Endothelial cell of umbilical vein (primary cell): ENCODE results near the gene CA11. TPM values are rescaled to one million over a fixed set of nuclear protein-coding genes. Genes with fewer than 3 reads are reported as not detected.

Experiments
- BruUV-seq: library from RNA; stranded (reverse); fragments of 400-500 nt; replicated peaks from 2 replicates; lab custom pipeline; 2021; lab: Mats Ljungman, UMichigan
- CTCF ChIA-PET: fragments of 300-600, 350-600 bp; sonication (Branson Sonifier 250); formaldehyde crosslinking; loops from one replicate; lab custom pipeline; 2021; ENCODE audit warnings: antibody characterized with exemption, inconsistent platforms; lab: Charles Lee
- POLR2A ChIA-PET: fragments of 300-600, 350-600 bp; sonication (Branson Sonifier 250); formaldehyde crosslinking; loops from one replicate; lab custom pipeline; 2021; ENCODE audit warnings: antibody characterized with exemption, inconsistent platforms; lab: Charles Lee
- DNase-seq: peaks from one replicate; pipeline ENCODE4 v3.0.0-alpha.2; 2011; ENCODE audit warnings: low read depth, low spot score
- FAIRE-seq: peaks from 2 replicates; lab custom pipeline; 2011; peaks lifted over from hg19 to GRCh38; lab: Jason Lieb, UNC
- H2AFZ ChIP-seq: 2 replicates; pipeline ENCODE4 v1.6.0; 2012; ENCODE audit warnings: low read depth, low read length, control low read depth, inconsistent platforms
- H3K27ac ChIP-seq: 2 replicates; pipeline ENCODE4 v1.5.1; 2011; ENCODE audit warnings: low read depth, mild to moderate bottlenecking, control low read depth, low read length, moderate library complexity; ENCODE audit not compliant: insufficient read depth
- H3K27me3 ChIP-seq, 2 experiments: 2 replicates each; pipeline versions ENCODE4 v1.6.0 to v1.6.1; 2011; ENCODE audit warnings: low read length in 2 of 2, mixed read lengths in 1 of 2; ENCODE audit not compliant: control insufficient read depth in 2 of 2, insufficient read depth in 2 of 2
- H3K36me3 ChIP-seq, 2 experiments: 2 replicates in 1 of 2; 3 replicates in 1 of 2; pipeline ENCODE4 v1.5.1; 2011; ENCODE audit warnings: low read length in 2 of 2, mild to moderate bottlenecking in 1 of 2, moderate library complexity in 1 of 2; ENCODE audit not compliant: control insufficient read depth in 2 of 2, insufficient read depth in 2 of 2; ENCODE audit errors: extremely low read depth in 1 of 2
- H3K4me1 ChIP-seq: 3 replicates; pipeline ENCODE4 v1.5.1; 2011; ENCODE audit warnings: mild to moderate bottlenecking, low read length; ENCODE audit not compliant: control insufficient read depth, insufficient read depth; ENCODE audit errors: extremely low read depth
- H3K4me2 ChIP-seq: 2 replicates; pipeline ENCODE4 v1.6.1; 2011; ENCODE audit warnings: low read length, control low read depth, mixed read lengths; ENCODE audit not compliant: insufficient read depth
- H3K4me3 ChIP-seq, 3 experiments: fragments of 200-600 bp in 1 of 3; sonication (generic), shearing (Covaris generic) in 1 of 3; replicated peaks in 1 of 3; 2 replicates each; pipeline ENCODE4 v1.5.1; 2011 to 2016; ENCODE audit warnings: control low read depth in 3 of 3, low read length in 3 of 3, mild to moderate bottlenecking in 2 of 3, inconsistent platforms in 1 of 3, low read depth in 1 of 3, moderate library complexity in 1 of 3; ENCODE audit not compliant: insufficient read depth in 1 of 3
- H3K79me2 ChIP-seq: 2 replicates; pipeline ENCODE4 v1.6.0; 2012; ENCODE audit warnings: low read length, inconsistent platforms; ENCODE audit not compliant: control insufficient read depth, insufficient read depth
- H3K9ac ChIP-seq: replicated peaks from 2 replicates; pipeline ENCODE3; 2011; ENCODE audit warnings: low read length, control low read depth; ENCODE audit not compliant: insufficient read depth; ENCODE audit errors: extremely low read depth
- H3K9me1 ChIP-seq: replicated peaks from 3 replicates; pipeline ENCODE4 v1.6.0; 2011; ENCODE audit warnings: mild to moderate bottlenecking, low read length; ENCODE audit not compliant: control insufficient read depth, insufficient read depth; ENCODE audit errors: extremely low read depth
- H3K9me3 ChIP-seq: replicated peaks from 2 replicates; pipeline ENCODE4 v1.5.1; 2012; ENCODE audit warnings: low read length, inconsistent platforms; ENCODE audit not compliant: control insufficient read depth, insufficient read depth
- H4K20me1 ChIP-seq: replicated peaks from 2 replicates; pipeline ENCODE3; 2011; ENCODE audit warnings: mild to moderate bottlenecking, low read length; ENCODE audit not compliant: control insufficient read depth, insufficient read depth; ENCODE audit errors: extremely low read depth
- CTCF ChIP-seq, 2 donors: IDR thresholded peaks; 1 replicate in 1 of 2; 2 replicates in 1 of 2; pipeline ENCODE4 v1.5.1; 2011; ENCODE audit warnings: low read length in 2 of 2, mild to moderate bottlenecking in 2 of 2, moderate library complexity in 2 of 2, control low read depth in 1 of 2, inconsistent platforms in 1 of 2, low read depth in 1 of 2; ENCODE audit not compliant: insufficient read depth in 1 of 2; ENCODE audit errors: extremely low read depth in 1 of 2
- GATA2 ChIP-seq: IDR thresholded peaks from 2 replicates; pipeline ENCODE4 v1.7.0; 2011; ENCODE audit warnings: low read depth, mild to moderate bottlenecking, moderate library complexity, mixed read lengths, low read length; ENCODE audit not compliant: insufficient read length, insufficient read depth
- dilution Hi-C: fragments of 300-500 bp; cut with MboI; formaldehyde crosslinking; loops from one replicate; pipeline ENCODE4 v1.15.0; 2019; ENCODE audit warnings: low sequenced_read_pairs; ENCODE audit not compliant: extremely low pct_ligation_motif_present
- intact Hi-C: fragments of 100-400 bp; cut with micrococcal nuclease; formaldehyde crosslinking; loops from one replicate; pipeline ENCODE4 v1.10.0; 2022
- polyA plus RNA-seq, 4 experiments: library from polyadenylated mRNA; depleted of rRNA in 3 of 4; stranded (reverse) in 3 of 4; unstranded in 1 of 4; fragments of >200 nt; gene quantifications; 2 replicates each; pipeline versions ENCODE4 v1.2.1 to v1.2.3, GENCODE V29; 2011 to 2012; ENCODE audit warnings: missing spikeins in 1 of 4
- total RNA-seq: library from RNA; stranded (reverse); gene quantifications from 2 replicates; pipeline ENCODE4 v1.2.3, GENCODE V29; 2021

Gene CA11
- total and polyA plus RNA-seq, 2 donors (not counting 3 experiments of a cell fraction or from before 2014, with no cell fraction given): 2.8 to 4.7 TPM

- Histone ChIP-seq H3K36me3 (no peaks in the 10 kb centered on the region), H3K4me1 (no peaks in the 10 kb centered on the region), H3K9ac (no peak overlapping the region), H3K9me1 (no peaks in the 10 kb centered on the region), H3K27ac (no peak overlapping the region), H3K4me3 (no peak overlapping the region), H3K27me3 (no peaks in the 10 kb centered on the region), H4K20me1 (no peaks in the 10 kb centered on the region), H2AFZ (peak overlapping the region; percentile 41), H3K9me3 (no peaks in the 10 kb centered on the region), H3K79me2 (no peaks in the 10 kb centered on the region), H3K4me2 (no peak overlapping the region)
- DNase-seq (peak; percentile 88), FAIRE-seq (peak; percentile 95)
- ChIA-PET POLR2A (interaction anchor here (1.2 kb wide), 1 partner anchor 50 kb away, joined by 3 read pairs; no protein-coding TSS in a partner anchor), CTCF (interaction anchor here (0.6 to 3.6 kb wide), 30 partner anchors 9 to 296 kb away, joined by 3 to 54 read pairs (median 6); partner anchors contain the start of genes CA11, FUT2, HSD17B14 and IZUMO1)
- no TSS peak for BruUV-seq
- dilution Hi-C loops: no loop called here
- TF ChIP-seq CTCF (IDR thresholded peaks at IDR 0.05; ENCODE audit: extremely low read depth in 1 of 2, insufficient read depth in 1 of 2, low read depth in 1 of 2, low read length in 2 of 2) (peak; percentile 86 to 92), GATA2 (no peak)
- intact Hi-C loops: loop anchor here (1.0 to 2.0 kb wide), 6 partner anchors 29 to 167 kb away; partner anchors contain the start of gene CA11
These were observed 29.2 kb upstream of the CA11 start for GRCh38 chr19:48674921-48675824.
